ENCODE data around the gene FAM168A.

FAM168A gene

GRCh38 chr11:73531386-73531785, 66.5 kb downstream of the FAM168A start:
- H3K9me3 ChIP-seq (ENCODE audit: control insufficient read depth, insufficient read depth, low read depth, low read length): no peaks in the 10 kb centered on the region
- H3K27ac ChIP-seq (ENCODE audit: low read depth, low read length): no peak overlapping the region
- H3K4me1 ChIP-seq (ENCODE audit: control insufficient read depth, insufficient read depth, low read length): peaks cover 51% of the 10 kb centered on the region
- no peak overlapping the region for H3K4me3 ChIP-seq (ENCODE audit: low read depth, low read length)
- H3K27me3 ChIP-seq (ENCODE audit: control insufficient read depth, insufficient read depth, low read length): no peaks in the 10 kb centered on the region
- H3K36me3 ChIP-seq (ENCODE audit: control insufficient read depth, insufficient read depth, low read length): no peaks in the 10 kb centered on the region
- no peak overlapping the region for H3K9ac ChIP-seq (ENCODE audit: low read length)

GRCh38 chr11:73530109-73530508, 67.8 kb downstream of the FAM168A start:
- Histone ChIP-seq H3K4me1 (ENCODE audit: control insufficient read depth, insufficient read depth, low read length) (peaks cover 51% of the 10 kb centered on the region), H3K9me3 (ENCODE audit: control insufficient read depth, insufficient read depth, low read depth, low read length) (no peaks in the 10 kb centered on the region)

GRCh38 chr11:73529204-73529530, 68.7 kb downstream of the FAM168A start:
- Histone ChIP-seq H3K4me3 (ENCODE audit: low read depth, low read length) (no peak overlapping the region), H3K36me3 (ENCODE audit: control insufficient read depth, insufficient read depth, low read length) (no peaks in the 10 kb centered on the region), H3K9ac (ENCODE audit: low read length) (no peak overlapping the region), H3K9me3 (ENCODE audit: control insufficient read depth, insufficient read depth, low read depth, low read length) (0 out of 2 replicates have a peak, but pooled peaks cover 2% of the 10 kb centered on the region), H3K27me3 (ENCODE audit: control insufficient read depth, insufficient read depth, low read length) (no peaks in the 10 kb centered on the region), H3K27ac (ENCODE audit: low read depth, low read length) (no peak overlapping the region), H3K4me1 (ENCODE audit: control insufficient read depth, insufficient read depth, low read length) (peaks cover 51% of the 10 kb centered on the region)

More at GRCh38 chr11:73530109-73530508, 67.8 kb downstream of the FAM168A start:
- no peaks in the 10 kb centered on the region for H3K36me3 ChIP-seq (ENCODE audit: control insufficient read depth, insufficient read depth, low read length)
- no peak overlapping the region for H3K27ac ChIP-seq (ENCODE audit: low read depth, low read length)
- H3K9ac ChIP-seq (ENCODE audit: low read length): no peak overlapping the region
- no peak overlapping the region for H3K4me3 ChIP-seq (ENCODE audit: low read depth, low read length)
- H3K27me3 ChIP-seq (ENCODE audit: control insufficient read depth, insufficient read depth, low read length): no peaks in the 10 kb centered on the region

GRCh38 chr11:73528483-73529203, 69.3 kb downstream of the FAM168A start:
- Histone ChIP-seq H3K36me3 (ENCODE audit: control insufficient read depth, insufficient read depth, low read length) (no peaks in the 10 kb centered on the region), H3K27ac (ENCODE audit: low read depth, low read length) (no peak overlapping the region), H3K4me1 (ENCODE audit: control insufficient read depth, insufficient read depth, low read length) (peaks cover 51% of the 10 kb centered on the region), H3K4me3 (ENCODE audit: low read depth, low read length) (no peak overlapping the region), H3K27me3 (ENCODE audit: control insufficient read depth, insufficient read depth, low read length) (no peaks in the 10 kb centered on the region), H3K9me3 (ENCODE audit: control insufficient read depth, insufficient read depth, low read depth, low read length) (peaks cover 6% of the 10 kb centered on the region), H3K9ac (ENCODE audit: low read length) (no peak overlapping the region)

GRCh38 chr11:73528013-73528412, 69.9 kb downstream of the FAM168A start:
- Histone ChIP-seq H3K9ac (ENCODE audit: low read length) (no peak overlapping the region), H3K4me3 (ENCODE audit: low read depth, low read length) (no peak overlapping the region), H3K27ac (ENCODE audit: low read depth, low read length) (no peak overlapping the region), H3K36me3 (ENCODE audit: control insufficient read depth, insufficient read depth, low read length) (no peaks in the 10 kb centered on the region), H3K4me1 (ENCODE audit: control insufficient read depth, insufficient read depth, low read length) (peaks cover 51% of the 10 kb centered on the region), H3K9me3 (ENCODE audit: control insufficient read depth, insufficient read depth, low read depth, low read length) (peaks cover 11% of the 10 kb centered on the region), H3K27me3 (ENCODE audit: control insufficient read depth, insufficient read depth, low read length) (no peaks in the 10 kb centered on the region)

GRCh38 chr11:73525611-73526010, 72.3 kb downstream of the FAM168A start:
- Histone ChIP-seq H3K27ac (ENCODE audit: low read depth, low read length) (no peak overlapping the region), H3K36me3 (ENCODE audit: control insufficient read depth, insufficient read depth, low read length) (no peaks in the 10 kb centered on the region), H3K27me3 (ENCODE audit: control insufficient read depth, insufficient read depth, low read length) (no peaks in the 10 kb centered on the region), H3K4me1 (ENCODE audit: control insufficient read depth, insufficient read depth, low read length) (peaks cover 36% of the 10 kb centered on the region), H3K4me3 (ENCODE audit: low read depth, low read length) (no peak overlapping the region), H3K9me3 (ENCODE audit: control insufficient read depth, insufficient read depth, low read depth, low read length) (peaks cover 13% of the 10 kb centered on the region), H3K9ac (ENCODE audit: low read length) (no peak overlapping the region)

GRCh38 chr11:73524774-73525173, 73.1 kb downstream of the FAM168A start:
- no peak overlapping the region for H3K4me3 ChIP-seq (ENCODE audit: low read depth, low read length)
- peaks cover 37% of the 10 kb centered on the region for H3K4me1 ChIP-seq (ENCODE audit: control insufficient read depth, insufficient read depth, low read length)
- no peaks in the 10 kb centered on the region for H3K27me3 ChIP-seq (ENCODE audit: control insufficient read depth, insufficient read depth, low read length)
- H3K27ac ChIP-seq (ENCODE audit: low read depth, low read length): no peak overlapping the region
- no peak overlapping the region for H3K9ac ChIP-seq (ENCODE audit: low read length)
- peaks cover 13% of the 10 kb centered on the region for H3K9me3 ChIP-seq (ENCODE audit: control insufficient read depth, insufficient read depth, low read depth, low read length)
- H3K36me3 ChIP-seq (ENCODE audit: control insufficient read depth, insufficient read depth, low read length): no peaks in the 10 kb centered on the region

GRCh38 chr11:73521621-73522020, 76.3 kb downstream of the FAM168A start:
- Histone ChIP-seq H3K9ac (ENCODE audit: low read length) (no peak overlapping the region), H3K27me3 (ENCODE audit: control insufficient read depth, insufficient read depth, low read length) (no peaks in the 10 kb centered on the region), H3K4me1 (ENCODE audit: control insufficient read depth, insufficient read depth, low read length) (peaks cover 8% of the 10 kb centered on the region; the same call in 1 of the 2 replicates), H3K4me3 (ENCODE audit: low read depth, low read length) (no peak overlapping the region), H3K36me3 (ENCODE audit: control insufficient read depth, insufficient read depth, low read length) (no peaks in the 10 kb centered on the region), H3K27ac (ENCODE audit: low read depth, low read length) (no peak overlapping the region), H3K9me3 (ENCODE audit: control insufficient read depth, insufficient read depth, low read depth, low read length) (peaks cover 13% of the 10 kb centered on the region)

GRCh38 chr11:73520353-73521061, 77.4 kb downstream of the FAM168A start:
- Histone ChIP-seq H3K27me3 (ENCODE audit: control insufficient read depth, insufficient read depth, low read length) (no peaks in the 10 kb centered on the region), H3K9ac (ENCODE audit: low read length) (no peak overlapping the region), H3K36me3 (ENCODE audit: control insufficient read depth, insufficient read depth, low read length) (no peaks in the 10 kb centered on the region), H3K27ac (ENCODE audit: low read depth, low read length) (no peak overlapping the region), H3K4me3 (ENCODE audit: low read depth, low read length) (no peak overlapping the region), H3K9me3 (ENCODE audit: control insufficient read depth, insufficient read depth, low read depth, low read length) (peaks cover 13% of the 10 kb centered on the region), H3K4me1 (ENCODE audit: control insufficient read depth, insufficient read depth, low read length) (peaks cover 8% of the 10 kb centered on the region; the same call in 1 of the 2 replicates)

GRCh38 chr11:73519266-73519665, 78.6 kb downstream of the FAM168A start:
- no peak overlapping the region for H3K4me3 ChIP-seq (ENCODE audit: low read depth, low read length)
- H3K4me1 ChIP-seq (ENCODE audit: control insufficient read depth, insufficient read depth, low read length): peaks cover 8% of the 10 kb centered on the region; the same call in 1 of the 2 replicates
- no peak overlapping the region for H3K27ac ChIP-seq (ENCODE audit: low read depth, low read length)
- H3K9me3 ChIP-seq (ENCODE audit: control insufficient read depth, insufficient read depth, low read depth, low read length): peaks cover 11% of the 10 kb centered on the region
- no peaks in the 10 kb centered on the region for H3K36me3 ChIP-seq (ENCODE audit: control insufficient read depth, insufficient read depth, low read length)
- H3K9ac ChIP-seq (ENCODE audit: low read length): no peak overlapping the region
- H3K27me3 ChIP-seq (ENCODE audit: control insufficient read depth, insufficient read depth, low read length): no peaks in the 10 kb centered on the region

- H3K36me3 ChIP-seq (ENCODE audit: control insufficient read depth, insufficient read depth, low read length): no peaks in the 10 kb centered on the region
- no peak overlapping the region for H3K4me3 ChIP-seq (ENCODE audit: low read depth, low read length)
- no peaks in the 10 kb centered on the region for H3K27me3 ChIP-seq (ENCODE audit: control insufficient read depth, insufficient read depth, low read length)
- H3K27ac ChIP-seq (ENCODE audit: low read depth, low read length): no peak overlapping the region
- no peak overlapping the region for H3K9ac ChIP-seq (ENCODE audit: low read length)
- peaks cover 8% of the 10 kb centered on the region; the same call in 1 of the 2 replicates for H3K4me1 ChIP-seq (ENCODE audit: control insufficient read depth, insufficient read depth, low read length)
- H3K9me3 ChIP-seq (ENCODE audit: control insufficient read depth, insufficient read depth, low read depth, low read length): peaks cover 2% of the 10 kb centered on the region; the same call in 1 of the 2 replicates
These were observed 79.7 kb downstream of the FAM168A start for GRCh38 chr11:73518195-73518594.

Data from HUES6 (cell line).